Transverse colon (tissue), 4 donors: ENCODE measurements around the gene CKMT2. TPM values are rescaled to one million over a fixed set of nuclear protein-coding genes. Genes with fewer than 3 reads are reported as not detected.

Experiments used
- DNase-seq: peaks from one replicate; pipeline ENCODE4 v3.0.0-alpha.2; 2019
- H3K27ac ChIP-seq, 4 donors: fragments of 200-600 bp; sonication (generic); 2 replicates each; pipeline ENCODE4 v1.5.1; 2016 to 2018; ENCODE audit warnings: inconsistent platforms in 4 of 4
- H3K27me3 ChIP-seq: fragments of 200-600 bp; sonication (generic); 2 replicates; pipeline ENCODE4 v1.5.1; 2017; ENCODE audit warnings: inconsistent platforms
- H3K36me3 ChIP-seq, 4 donors: fragments of 200-600 bp; sonication (generic); 2 replicates each; pipeline ENCODE4 v1.5.1; 2017 to 2019; ENCODE audit warnings: inconsistent platforms in 4 of 4
- H3K4me1 ChIP-seq, 4 donors: fragments of 200-600 bp; sonication (generic); 2 replicates each; pipeline ENCODE4 v1.5.1; 2017 to 2020; ENCODE audit warnings: inconsistent platforms in 4 of 4
- H3K4me3 ChIP-seq, 4 donors: fragments of 200-600 bp; sonication (generic); 1 replicate in 1 of 4; 2 replicates in 3 of 4; pipeline versions ENCODE4 v1.5.1 to v1.6.1; 2017 to 2019; ENCODE audit warnings: inconsistent platforms in 4 of 4
- H3K9me3 ChIP-seq, 2 donors: fragments of 200-600 bp; sonication (generic); 2 replicates each; pipeline ENCODE4 v1.5.1; 2017 to 2019; ENCODE audit warnings: inconsistent platforms in 2 of 2
- CTCF ChIP-seq, 5 experiments: fragments of 200-600 bp in 3 of 5; fragments of 450-650 bp in 2 of 5; sonication (generic) in 3 of 5; IDR thresholded peaks; 1 replicate in 2 of 5; 2 replicates in 3 of 5; pipeline ENCODE4 v1.5.1; 2016 to 2017; ENCODE audit warnings: antibody characterized with exemption in 5 of 5, inconsistent platforms in 3 of 5, mild to moderate bottlenecking in 2 of 5, moderate library complexity in 1 of 5
- EP300 ChIP-seq: sonication (generic); formaldehyde crosslinking; IDR thresholded peaks from one replicate; pipeline ENCODE4 v1.6.1; 2017; ENCODE audit warnings: antibody characterized with exemption, low read depth
- POLR2A ChIP-seq: fragments of 450-650 bp; IDR thresholded peaks from one replicate; pipeline ENCODE4 v1.6.1; 2016; ENCODE audit warnings: antibody characterized with exemption, mild to moderate bottlenecking, moderate library complexity
- POLR2AphosphoS5 ChIP-seq, 3 donors: sonication (generic); formaldehyde crosslinking; IDR thresholded peaks; one replicate each; pipeline ENCODE4 v1.6.1; 2016; ENCODE audit warnings: antibody characterized with exemption in 3 of 3
- WGBS, 2 donors: methylation state at CpG; one replicate each; pipeline ENCODE4 v1.1.5; 2018; ENCODE audit warnings: low coverage in 1 of 2; 5-methylcytosine and 5-hydroxymethylcytosine counted together
- in situ Hi-C, 4 donors: fragments of 200-750 bp; cut with MboI; loops; one replicate each; pipeline versions ENCODE4 v1.15.0 to v1.15.1; 2017; ENCODE audit warnings: low sequenced_read_pairs in 3 of 4, low pct_ligation_motif_present in 1 of 4, low pct_unique_long_range_greater_than_20kb in 1 of 4
- intact Hi-C: fragments of 100-400 bp; cut with DNase I; formaldehyde crosslinking; loops from one replicate; pipeline ENCODE4 v1.15.1; 2023; ENCODE audit warnings: low total_unique reads
- total RNA-seq, 4 donors: library from RNA; depleted of rRNA; stranded (reverse); fragments of >200 nt; gene quantifications; one replicate each; pipeline ENCODE4 v1.1.0, GENCODE V29; 2016

The CKMT2 gene
- total RNA-seq, 4 donors from 2014 or later = 0.79 to 17.1 (median 5.1) TPM

DNA sequence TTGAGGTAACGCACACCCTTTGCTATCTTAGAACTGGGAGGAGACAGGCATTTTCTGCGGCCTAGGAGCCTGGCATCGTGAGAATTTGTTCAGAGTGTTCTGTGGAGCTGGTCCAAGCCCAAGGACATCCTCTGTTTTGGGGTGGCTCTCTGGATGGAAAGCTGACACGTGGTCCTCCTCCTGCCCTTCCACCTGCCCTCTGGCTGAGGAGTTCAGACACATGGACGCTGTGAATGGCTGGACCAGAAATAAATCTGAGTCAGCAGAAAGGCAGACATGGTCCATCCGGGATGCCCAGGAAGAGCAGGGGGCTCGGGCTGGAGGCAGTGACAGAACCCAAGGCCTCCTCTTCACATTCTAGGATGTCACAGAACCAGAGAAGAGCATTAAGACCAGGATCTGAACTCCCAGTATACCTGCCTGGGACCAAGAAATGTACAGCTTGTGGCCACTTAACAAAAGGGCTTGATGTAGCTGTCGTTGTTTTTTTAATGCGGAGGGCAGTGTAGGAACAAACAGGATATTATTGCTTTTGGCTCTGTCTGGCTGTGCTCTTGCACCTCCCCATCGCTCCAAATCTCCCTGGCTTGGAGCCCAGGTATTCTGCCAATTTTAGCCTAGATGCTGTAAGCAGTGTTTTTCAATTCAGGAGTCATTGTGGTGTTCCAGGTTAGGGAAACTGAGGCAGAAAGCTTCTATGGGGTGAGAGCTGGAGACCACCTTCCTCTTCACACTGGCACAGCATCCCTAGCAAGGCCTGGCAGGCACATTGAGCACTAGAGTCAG is 2.4 kb downstream of the CKMT2 start:
- Histone ChIP-seq H3K27me3 (no peaks in the 10 kb centered on the region), H3K27ac (no peak overlapping the region), H3K9me3 (no peaks in the 10 kb centered on the region), H3K36me3 (no peaks in the 10 kb centered on the region), H3K4me1 (peaks cover 0 to 13% (median 0%) of the 10 kb centered on the region in 4 donors), H3K4me3 (no peak overlapping the region)
- no peak for TF ChIP-seq POLR2AphosphoS5 (IDR thresholded peaks at IDR 0.05)
- TF ChIP-seq EP300 = no peak
- no peak for TF ChIP-seq POLR2A
- TF ChIP-seq CTCF (IDR thresholded peaks at IDR 0.05) = no peak
- in situ Hi-C loops = no loop called here
- intact Hi-C loops = no loop called here
- WGBS, 2 donors = 79% methylated on average over 10 of the region's 10 CpGs; no CpG with 5 or more reads in 1 of the 2 donors
- no peak for DNase-seq

GRCh38 chr5:81238460-81238859 is 5.3 kb downstream of the CKMT2 start:
- Histone ChIP-seq H3K4me1 (peaks cover 0 to 2% (median 0%) of the 10 kb centered on the region in 4 donors), H3K27ac (no peak overlapping the region), H3K9me3 (no peaks in the 10 kb centered on the region), H3K4me3 (no peak overlapping the region), H3K36me3 (no peaks in the 10 kb centered on the region), H3K27me3 (no peaks in the 10 kb centered on the region)
- WGBS, 2 donors = 93 to 98% methylated on average over 4 of the region's 4 CpGs
- intact Hi-C loops = no loop called here
- in situ Hi-C loops = no loop called here
- TF ChIP-seq POLR2AphosphoS5 (IDR thresholded peaks at IDR 0.05) = no peak
- no peak for TF ChIP-seq EP300
- no peak for TF ChIP-seq CTCF (IDR thresholded peaks at IDR 0.05)
- no peak for TF ChIP-seq POLR2A
- no peak for DNase-seq

DNA sequence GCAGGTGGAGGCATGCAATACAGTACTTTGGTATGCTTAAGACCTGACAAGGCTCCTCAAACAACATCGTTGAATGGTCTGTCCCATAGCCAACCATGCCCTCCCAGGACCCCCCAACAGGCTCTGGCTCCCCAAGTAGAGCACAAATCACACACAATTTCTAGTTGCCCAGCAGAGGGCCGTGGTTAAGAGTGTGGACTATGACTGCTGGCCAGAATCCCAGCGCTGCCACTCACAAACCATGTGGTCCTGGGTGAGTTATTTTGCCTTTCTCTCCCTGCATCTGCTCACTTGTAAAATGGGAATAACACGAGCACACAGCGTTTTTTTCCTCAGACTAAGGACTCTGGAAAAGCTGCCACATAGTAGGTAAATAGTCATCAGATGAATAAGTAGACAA is 6.5 kb downstream of the CKMT2 start:
- 78 to 100% methylated on average over 1 to 5 of the region's 5 CpGs for WGBS, 2 donors
- TF ChIP-seq POLR2A (no peak), CTCF (IDR thresholded peaks at IDR 0.05) (no peak), POLR2AphosphoS5 (IDR thresholded peaks at IDR 0.05) (no peak), EP300 (no peak)
- in situ Hi-C loops (no loop called here), intact Hi-C loops (no loop called here)
- H3K36me3 ChIP-seq = no peaks in the 10 kb centered on the region
- H3K27ac ChIP-seq = no peak overlapping the region
- no peaks in the 10 kb centered on the region for H3K9me3 ChIP-seq
- H3K4me3 ChIP-seq = no peak overlapping the region
- H3K4me1 ChIP-seq = no peaks in the 10 kb centered on the region
- no peaks in the 10 kb centered on the region for H3K27me3 ChIP-seq
- DNase-seq = no peak

GRCh38 chr5:81241001-81241400 is 7.9 kb downstream of the CKMT2 start:
- in situ Hi-C loops = no loop called here
- Histone ChIP-seq H3K9me3 (no peaks in the 10 kb centered on the region), H3K4me1 (no peaks in the 10 kb centered on the region), H3K36me3 (no peaks in the 10 kb centered on the region), H3K27me3 (no peaks in the 10 kb centered on the region), H3K4me3 (no peak overlapping the region), H3K27ac (no peak overlapping the region)
- no peak for DNase-seq
- 68 to 74% methylated on average over 4 to 5 of the region's 5 CpGs for WGBS, 2 donors
- TF ChIP-seq CTCF (IDR thresholded peaks at IDR 0.05) = no peak
- TF ChIP-seq EP300 = no peak
- TF ChIP-seq POLR2A = no peak
- TF ChIP-seq POLR2AphosphoS5 (IDR thresholded peaks at IDR 0.05) = no peak
- intact Hi-C loops = no loop called here
